SH-SY5Y (cell line): ENCODE measurements around the gene PTH2.

Source experiments
- GATA2 ChIP-seq: IDR thresholded peaks from 2 replicates; pipeline ENCODE4 v1.6.1; 2011; ENCODE audit warnings: mild to moderate bottlenecking, low read depth, low read length
- GATA3 ChIP-seq: IDR thresholded peaks from 2 replicates; pipeline ENCODE4 v1.6.1; 2011; ENCODE audit warnings: low read depth, mild to moderate bottlenecking, low read length, moderate library complexity

- no peak for TF ChIP-seq GATA3
- no peak for TF ChIP-seq GATA2
Observed at GRCh38 chr19:49395581-49396407, 27.4 kb downstream of the PTH2 start.
